ENCODE measurements around the gene CCDC12.

The CCDC12 gene

GRCh38 chr3:46935989-46936558 is 40.5 kb downstream of the CCDC12 start:
- DNase-seq (ENCODE audit: low read depth) = no peak

DNA sequence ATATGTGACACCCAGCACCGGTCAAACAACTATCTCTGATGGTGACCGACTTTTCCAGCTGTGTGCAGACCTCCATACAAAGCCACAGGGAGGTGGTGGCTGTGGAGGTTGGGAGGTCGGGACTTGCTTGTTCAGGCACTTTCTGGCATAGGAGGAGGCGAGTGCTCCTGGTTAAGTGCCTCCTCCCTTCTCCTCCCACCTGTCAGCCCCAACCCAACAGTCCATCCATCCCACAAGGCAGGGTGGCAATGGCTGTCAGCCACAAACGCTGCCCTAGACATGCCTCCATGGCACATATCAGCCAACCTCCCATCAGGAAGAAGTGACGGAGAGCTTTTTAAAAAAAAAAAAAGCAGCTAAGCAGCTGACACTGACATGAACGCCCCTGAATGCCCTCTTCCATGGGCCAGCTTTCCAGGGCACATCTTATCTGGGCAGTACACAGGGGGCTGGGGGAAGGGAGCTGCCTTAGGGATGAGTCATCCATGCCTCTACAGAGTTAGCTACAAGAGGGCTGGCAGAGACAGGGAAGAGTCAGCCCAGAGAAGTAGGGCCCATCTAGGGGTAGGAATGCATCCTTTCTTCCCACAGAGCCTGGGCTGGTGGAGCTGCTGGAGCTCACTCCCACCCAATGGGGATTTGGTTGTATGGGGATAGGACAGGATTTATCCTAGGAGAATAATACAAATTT is 41.2 kb downstream of the CCDC12 start:
- DNase-seq (ENCODE audit: low read depth) = no peak

- DNase-seq (ENCODE audit: low read depth) = no peak
Measured at GRCh38 chr3:46934498-46935167, 41.9 kb downstream of the CCDC12 start.

- no peak for DNase-seq (ENCODE audit: low read depth)
Measured at GRCh38 chr3:46934072-46934471, 42.5 kb downstream of the CCDC12 start.

- no peak for DNase-seq (ENCODE audit: low read depth)
Measured at GRCh38 chr3:46933261-46933660, 43.3 kb downstream of the CCDC12 start.

- DNase-seq (ENCODE audit: low read depth) = no peak
Measured at GRCh38 chr3:46932455-46933225, 43.9 kb downstream of the CCDC12 start.

- no peak for DNase-seq (ENCODE audit: low read depth)
Measured at GRCh38 chr3:46931631-46932331, 44.8 kb downstream of the CCDC12 start.

DNA sequence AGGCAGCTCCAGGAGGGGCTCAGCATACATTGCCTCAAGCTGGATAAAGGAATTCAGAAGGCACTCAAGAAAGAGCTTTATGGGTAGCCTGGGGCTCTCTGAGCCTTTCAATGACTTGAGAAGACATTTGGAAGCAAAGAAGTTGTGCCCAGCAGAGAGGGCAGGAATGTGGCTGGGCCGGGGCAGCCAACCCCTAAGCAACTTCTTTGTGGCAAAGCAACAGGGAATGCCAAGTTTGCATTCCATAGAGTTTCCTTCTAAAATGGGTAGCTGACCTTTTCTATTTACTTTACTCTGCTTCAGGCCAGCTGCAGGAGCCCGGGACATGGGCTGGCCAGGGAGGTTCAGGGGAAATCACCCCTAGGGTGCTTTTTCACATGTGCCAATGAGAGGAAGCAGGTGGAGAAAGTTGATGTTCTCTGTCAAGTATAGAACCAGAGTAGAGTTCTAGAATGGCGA is 45.6 kb downstream of the CCDC12 start:
- DNase-seq (ENCODE audit: low read depth) = no peak

DNA sequence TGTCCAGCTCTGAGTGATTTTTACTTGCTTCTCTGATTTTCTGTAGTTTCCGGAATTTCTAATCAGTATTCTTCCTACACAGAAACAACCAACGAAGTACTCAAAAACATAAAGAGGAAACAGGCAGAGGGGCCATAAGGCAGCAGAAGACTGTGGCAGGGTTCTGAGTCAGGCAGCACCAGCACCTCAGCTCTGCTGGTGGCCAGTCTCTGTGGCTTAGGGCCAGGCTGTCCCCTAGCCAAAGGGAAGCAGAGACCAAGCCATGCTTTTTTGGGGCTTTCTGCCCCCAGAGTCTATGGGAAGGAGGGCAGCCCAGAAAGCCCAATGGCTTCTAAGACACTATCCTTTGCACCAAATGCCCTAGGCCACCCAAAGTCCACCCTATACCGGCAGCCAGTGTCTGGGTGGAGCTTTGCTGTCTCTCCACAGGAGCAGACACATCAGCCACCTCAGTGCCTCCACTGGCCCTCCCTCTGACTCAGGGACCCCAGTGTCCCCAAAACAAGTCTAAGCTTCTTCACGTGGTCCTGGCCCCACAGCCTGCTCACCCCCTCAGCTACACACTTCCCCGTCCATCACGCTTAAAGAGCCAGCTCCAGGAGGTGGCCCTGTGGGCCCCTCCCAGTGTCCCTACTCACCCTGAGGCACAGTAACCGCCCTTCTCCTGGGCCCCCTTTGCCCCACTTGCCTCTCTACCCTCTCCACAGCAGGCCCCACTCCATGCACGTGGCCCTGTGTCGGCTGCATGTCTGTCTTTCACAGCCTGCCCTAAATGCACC is 46.2 kb downstream of the CCDC12 start:
- DNase-seq (ENCODE audit: low read depth) = no peak

DNA sequence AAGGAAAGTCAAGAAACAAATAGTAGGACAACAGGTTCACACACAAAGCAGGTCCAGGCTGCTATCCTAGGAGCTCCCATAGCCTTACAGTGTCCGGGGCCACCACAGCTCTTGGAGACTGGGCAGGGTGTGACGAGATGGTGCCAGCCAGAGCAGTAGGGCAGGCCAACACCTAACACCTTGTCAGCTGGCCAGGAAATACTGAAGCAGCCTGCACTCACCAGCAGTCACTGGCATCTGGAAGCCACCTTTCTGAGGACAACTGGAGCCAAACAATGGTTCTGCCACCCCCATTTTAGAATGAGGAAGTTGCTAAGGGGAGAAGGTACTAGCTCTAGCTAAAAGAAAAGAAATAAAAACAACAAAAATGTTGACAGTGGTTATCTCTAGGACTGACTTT is 47.2 kb downstream of the CCDC12 start:
- DNase-seq (ENCODE audit: low read depth) = no peak

DNA sequence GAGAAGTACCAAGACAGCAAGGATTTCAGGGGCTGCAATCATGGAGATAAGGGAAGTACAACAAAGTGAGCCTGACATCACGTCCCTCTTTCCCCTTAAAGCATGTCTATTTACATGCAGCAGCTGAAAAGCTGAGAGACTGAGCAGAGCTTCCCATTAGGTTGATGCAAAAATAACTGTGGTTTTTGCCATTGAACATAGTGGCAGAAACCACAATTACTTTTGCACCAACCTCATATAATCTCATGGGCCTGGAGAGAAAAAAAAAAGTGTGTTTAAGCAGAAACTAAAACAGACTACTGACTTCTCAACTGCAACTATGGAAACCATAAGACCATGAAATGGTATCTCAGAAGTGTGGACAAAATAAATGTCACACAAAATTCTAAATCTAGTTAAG is 48.3 kb downstream of the CCDC12 start:
- DNase-seq (ENCODE audit: low read depth) = no peak

GRCh38 chr3:46927718-46928073 is 48.8 kb downstream of the CCDC12 start:
- DNase-seq (ENCODE audit: low read depth) = no peak

DNA sequence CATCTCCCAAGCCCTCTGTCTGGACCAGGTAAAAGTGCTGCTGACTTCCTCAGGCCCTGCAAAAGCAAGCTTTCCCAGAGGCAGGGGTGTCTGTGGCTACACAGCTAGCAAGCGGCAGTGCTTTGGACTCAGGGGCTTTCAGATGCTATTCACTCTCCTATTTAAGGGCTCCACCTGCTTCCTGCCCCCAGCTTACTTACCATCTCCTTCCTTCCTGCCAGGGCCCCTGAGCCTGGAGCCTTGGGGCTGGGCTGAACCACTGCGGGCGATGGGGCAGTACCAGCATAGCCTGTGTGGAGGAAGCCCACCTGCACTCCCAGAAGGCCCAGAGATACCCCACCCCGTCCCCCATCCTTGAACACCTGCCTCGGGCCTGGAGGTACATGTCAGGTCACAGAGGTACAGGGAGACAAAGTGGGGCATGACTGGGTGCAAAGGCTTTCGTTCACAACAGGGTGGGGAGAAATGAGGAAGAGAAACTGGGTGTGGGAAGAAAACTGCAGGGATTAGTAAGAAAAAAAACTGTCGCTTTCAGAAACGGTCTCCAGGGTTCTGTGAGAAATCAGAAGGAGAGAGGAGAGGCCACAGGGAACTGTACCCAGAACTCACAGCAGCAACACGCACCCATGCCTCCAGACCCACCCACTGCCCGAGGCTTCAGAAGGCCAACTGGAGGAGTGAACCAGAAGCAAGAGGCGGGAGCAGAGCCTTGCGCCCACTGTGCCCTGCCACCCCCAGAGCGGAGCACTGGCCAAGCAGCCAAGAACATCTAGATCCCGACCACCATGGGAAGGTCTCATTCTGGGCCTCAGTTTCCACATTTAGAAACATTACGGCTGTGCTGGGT is 49.5 kb downstream of the CCDC12 start:
- no peak for DNase-seq (ENCODE audit: low read depth)

- no peak for DNase-seq (ENCODE audit: low read depth)
Measured at GRCh38 chr3:46926447-46926846, 50.1 kb downstream of the CCDC12 start.

GRCh38 chr3:46926039-46926438 is 50.5 kb downstream of the CCDC12 start:
- no peak for DNase-seq (ENCODE audit: low read depth)

DNA sequence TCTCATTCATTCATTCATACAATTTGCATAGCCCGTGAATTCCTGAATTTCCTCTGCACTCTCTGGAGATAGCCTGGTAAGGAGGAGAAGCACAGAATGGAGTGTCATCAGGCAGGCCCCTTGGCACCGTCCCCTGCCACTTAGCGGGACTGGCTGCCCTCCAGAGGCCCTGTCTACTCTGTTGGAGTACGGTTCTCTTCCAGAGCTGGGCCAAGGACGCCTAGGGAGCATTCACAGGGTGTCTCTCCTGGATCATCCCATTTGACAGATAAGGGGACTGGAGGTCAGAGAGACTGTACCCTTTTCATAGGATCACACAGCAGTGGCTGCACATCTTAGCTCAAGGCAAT is 51.0 kb downstream of the CCDC12 start:
- no peak for DNase-seq (ENCODE audit: low read depth)

DNA sequence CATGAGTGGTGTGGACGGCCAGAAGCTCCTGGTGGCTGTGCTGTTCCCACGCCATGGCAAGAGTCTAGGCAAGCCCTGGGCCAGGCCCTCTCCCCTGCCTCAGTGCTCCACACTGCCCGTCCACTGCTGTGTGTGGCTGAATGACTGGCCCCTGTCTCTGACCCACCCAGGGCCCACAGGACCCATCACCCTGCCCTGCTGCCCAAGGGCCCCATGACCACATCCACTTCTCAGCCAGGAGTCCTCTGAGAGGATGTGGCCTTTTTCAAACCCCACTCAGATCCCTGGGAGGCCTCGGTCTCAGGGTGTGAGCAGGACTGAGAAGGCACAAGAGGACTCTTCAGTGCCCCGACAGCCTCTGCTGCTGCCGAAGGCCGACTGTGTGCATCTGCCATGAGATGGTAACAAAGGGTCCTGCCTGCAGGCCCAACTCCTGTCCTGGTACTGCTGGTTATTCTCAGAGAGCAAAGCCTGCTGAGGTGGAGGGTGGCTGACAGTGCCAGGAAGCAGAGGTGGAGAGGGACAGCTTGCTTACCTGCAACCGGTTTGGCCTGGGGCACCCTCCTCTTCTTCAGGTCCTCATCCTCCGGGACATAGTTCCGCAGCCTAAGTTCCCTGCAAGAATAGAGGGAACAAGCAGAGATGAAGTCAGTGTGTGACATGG is 51.5 kb downstream of the CCDC12 start:
- DNase-seq (ENCODE audit: low read depth) = no peak

DNA sequence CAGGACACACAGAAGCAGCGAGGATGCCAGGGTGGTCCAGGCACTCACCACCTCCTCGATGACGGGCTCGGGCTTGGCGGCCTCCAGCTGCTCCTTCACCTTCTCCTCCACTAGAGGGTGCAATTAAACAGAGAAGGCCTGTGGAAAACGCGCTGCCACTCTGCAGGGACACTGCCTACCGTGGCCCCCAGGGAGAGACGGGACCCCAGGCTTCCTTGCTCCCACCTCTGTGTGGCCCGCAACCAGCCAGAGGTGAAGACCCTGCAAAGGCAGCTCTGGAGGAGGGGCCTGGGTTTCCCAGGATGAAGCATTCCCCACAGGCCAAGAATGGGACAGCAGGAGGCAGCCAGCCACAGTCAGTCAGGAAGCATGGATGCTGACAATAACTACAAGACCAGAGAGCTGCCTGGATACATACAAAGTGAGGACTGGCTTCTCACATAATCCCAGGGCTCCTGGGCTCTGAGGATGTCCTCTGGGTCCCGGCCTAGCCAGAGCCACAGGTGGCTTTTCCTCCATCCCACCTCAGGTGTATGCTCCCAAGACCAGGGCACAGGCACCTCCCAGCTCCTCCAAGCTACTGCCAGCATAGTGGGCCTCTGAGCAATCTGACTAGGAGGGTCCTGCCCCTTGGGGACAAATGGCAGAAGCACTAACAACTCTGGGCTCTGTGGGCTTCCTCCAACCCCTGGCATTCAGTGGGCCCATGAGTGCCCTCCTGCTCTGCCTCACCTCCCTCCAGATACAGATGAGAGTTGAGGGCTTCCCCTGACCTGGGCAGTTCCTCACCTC is 52.8 kb downstream of the CCDC12 start:
- DNase-seq (ENCODE audit: low read depth) = peak; percentile 27

GRCh38 chr3:46922871-46923558 is 53.5 kb downstream of the CCDC12 start:
- DNase-seq (ENCODE audit: low read depth) = no peak
